Measurements from ENCODE around the gene MAGI2. TPM values are rescaled to one million over a fixed set of nuclear protein-coding genes. Genes with fewer than 3 reads are reported as not detected.
"Not testable (repeated sequence)": the region's sequence is repeated elsewhere in the genome, so short reads cannot be mapped to it uniquely, and the experiment has no call there.

Gene MAGI2
- total RNA-seq, 1 experiment from 2014 or later: 0.25 TPM

- intact Hi-C loops (cut with micrococcal nuclease; ENCODE audit: unreplicated experiment): no loop called here
- CTCF ChIA-PET: no interaction called here
- DNase-seq: no peak
- no peaks in the 10 kb centered on the region for H3K4me1 Mint-ChIP-seq (ENCODE audit: low read depth, unreplicated experiment)
- Histone ChIP-seq H3K36me3 (ENCODE audit: control insufficient read depth, insufficient read depth, low read length) (no peaks in the 10 kb centered on the region), H3K4me1 (no peaks in the 10 kb centered on the region), H3K4me3 (ENCODE audit: low read depth, low read length) (no peak overlapping the region), H3K27me3 (replicated peaks; ENCODE audit: control insufficient read depth, insufficient read depth, low read length) (no peaks in the 10 kb centered on the region), H3K9me3 (no peaks in the 10 kb centered on the region)
- TF ChIP-seq, protein P1, sequence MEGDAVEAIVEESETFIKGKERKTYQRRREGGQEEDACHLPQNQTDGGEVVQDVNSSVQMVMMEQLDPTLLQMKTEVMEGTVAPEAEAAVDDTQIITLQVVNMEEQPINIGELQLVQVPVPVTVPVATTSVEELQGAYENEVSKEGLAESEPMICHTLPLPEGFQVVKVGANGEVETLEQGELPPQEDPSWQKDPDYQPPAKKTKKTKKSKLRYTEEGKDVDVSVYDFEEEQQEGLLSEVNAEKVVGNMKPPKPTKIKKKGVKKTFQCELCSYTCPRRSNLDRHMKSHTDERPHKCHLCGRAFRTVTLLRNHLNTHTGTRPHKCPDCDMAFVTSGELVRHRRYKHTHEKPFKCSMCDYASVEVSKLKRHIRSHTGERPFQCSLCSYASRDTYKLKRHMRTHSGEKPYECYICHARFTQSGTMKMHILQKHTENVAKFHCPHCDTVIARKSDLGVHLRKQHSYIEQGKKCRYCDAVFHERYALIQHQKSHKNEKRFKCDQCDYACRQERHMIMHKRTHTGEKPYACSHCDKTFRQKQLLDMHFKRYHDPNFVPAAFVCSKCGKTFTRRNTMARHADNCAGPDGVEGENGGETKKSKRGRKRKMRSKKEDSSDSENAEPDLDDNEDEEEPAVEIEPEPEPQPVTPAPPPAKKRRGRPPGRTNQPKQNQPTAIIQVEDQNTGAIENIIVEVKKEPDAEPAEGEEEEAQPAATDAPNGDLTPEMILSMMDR (IDR thresholded peaks at IDR 0.05; ENCODE audit: insufficient read depth in 1 of 2, low read depth in 1 of 2, low read length in 1 of 2, severe bottlenecking in 1 of 2, unreplicated experiment in 1 of 2): no peak
- no peaks in the 10 kb centered on the region for H3K9me3 Mint-ChIP-seq (ENCODE audit: unreplicated experiment)
- no peaks in the 10 kb centered on the region for H3K36me3 Mint-ChIP-seq (ENCODE audit: insufficient read depth, unreplicated experiment)
- H3K27me3 Mint-ChIP-seq (ENCODE audit: insufficient read depth, unreplicated experiment): peaks cover 2% of the 10 kb centered on the region
- POLR2A ChIA-PET: no interaction called here
- H3K27ac Mint-ChIP-seq (ENCODE audit: unreplicated experiment): no peak overlapping the region
- no peak overlapping the region for H3K4me3 Mint-ChIP-seq (ENCODE audit: unreplicated experiment)
- BruUV-seq (replicated peaks): no TSS peak
Measured at GRCh38 chr7:78970440-78970916, 483.0 kb downstream of the MAGI2 start.

GRCh38 chr7:78968951-78969350 is 484.5 kb downstream of the MAGI2 start:
- Histone ChIP-seq H3K4me3 (ENCODE audit: low read depth, low read length) (no peak overlapping the region), H3K27me3 (replicated peaks; ENCODE audit: control insufficient read depth, insufficient read depth, low read length) (no peaks in the 10 kb centered on the region), H3K36me3 (ENCODE audit: control insufficient read depth, insufficient read depth, low read length) (no peaks in the 10 kb centered on the region), H3K4me1 (no peaks in the 10 kb centered on the region), H3K9me3 (no peaks in the 10 kb centered on the region)
- H3K27me3 Mint-ChIP-seq (ENCODE audit: insufficient read depth, unreplicated experiment): no peaks in the 10 kb centered on the region
- intact Hi-C loops (cut with micrococcal nuclease; ENCODE audit: unreplicated experiment): no loop called here
- H3K36me3 Mint-ChIP-seq (ENCODE audit: insufficient read depth, unreplicated experiment): no peaks in the 10 kb centered on the region
- DNase-seq: no peak
- no peak overlapping the region for H3K4me3 Mint-ChIP-seq (ENCODE audit: unreplicated experiment)
- no TSS peak for BruUV-seq (replicated peaks)
- POLR2A ChIA-PET: no interaction called here
- TF ChIP-seq, protein P1 (IDR thresholded peaks at IDR 0.05; ENCODE audit: insufficient read depth in 1 of 2, low read depth in 1 of 2, low read length in 1 of 2, severe bottlenecking in 1 of 2, unreplicated experiment in 1 of 2): no peak
- no peaks in the 10 kb centered on the region for H3K4me1 Mint-ChIP-seq (ENCODE audit: low read depth, unreplicated experiment)
- no peaks in the 10 kb centered on the region for H3K9me3 Mint-ChIP-seq (ENCODE audit: unreplicated experiment)
- H3K27ac Mint-ChIP-seq (ENCODE audit: unreplicated experiment): no peak overlapping the region
- CTCF ChIA-PET: interaction anchor here (0.6 kb wide), 1 partner anchor 872 kb away, joined by 3 read pairs; no protein-coding TSS in a partner anchor

GRCh38 chr7:78967561-78967960 is 485.9 kb downstream of the MAGI2 start:
- H3K36me3 ChIP-seq (ENCODE audit: control insufficient read depth, insufficient read depth, low read length); H3K4me1 Mint-ChIP-seq (ENCODE audit: low read depth, unreplicated experiment); H3K4me3 ChIP-seq (ENCODE audit: low read depth, low read length); H3K27me3 Mint-ChIP-seq (ENCODE audit: insufficient read depth, unreplicated experiment); H3K36me3 Mint-ChIP-seq (ENCODE audit: insufficient read depth, unreplicated experiment); intact Hi-C loops (cut with micrococcal nuclease; ENCODE audit: unreplicated experiment); H3K4me3 Mint-ChIP-seq (ENCODE audit: unreplicated experiment); H3K9me3 ChIP-seq; H3K27ac Mint-ChIP-seq (ENCODE audit: unreplicated experiment); DNase-seq; H3K27me3 ChIP-seq (replicated peaks; ENCODE audit: control insufficient read depth, insufficient read depth, low read length); CTCF ChIA-PET; POLR2A ChIA-PET; H3K9me3 Mint-ChIP-seq (ENCODE audit: unreplicated experiment); H3K4me1 ChIP-seq; BruUV-seq (replicated peaks): not testable (repeated sequence)

GRCh38 chr7:78967046-78967445 is 486.4 kb downstream of the MAGI2 start:
- intact Hi-C loops (cut with micrococcal nuclease; ENCODE audit: unreplicated experiment): no loop called here
- H3K27me3 ChIP-seq (replicated peaks; ENCODE audit: control insufficient read depth, insufficient read depth, low read length): no peaks in the 10 kb centered on the region
- CTCF ChIA-PET: no interaction called here
- H3K27ac Mint-ChIP-seq (ENCODE audit: unreplicated experiment): no peak overlapping the region
- POLR2A ChIA-PET: no interaction called here
- DNase-seq: no peak
- TF ChIP-seq, protein P1 (IDR thresholded peaks at IDR 0.05; ENCODE audit: insufficient read depth in 1 of 2, low read depth in 1 of 2, low read length in 1 of 2, severe bottlenecking in 1 of 2, unreplicated experiment in 1 of 2): no peak
- BruUV-seq (replicated peaks): no TSS peak
- no peaks in the 10 kb centered on the region for H3K4me1 Mint-ChIP-seq (ENCODE audit: low read depth, unreplicated experiment)
- no peaks in the 10 kb centered on the region for H3K4me1 ChIP-seq
- H3K9me3 Mint-ChIP-seq (ENCODE audit: unreplicated experiment): no peaks in the 10 kb centered on the region
- H3K4me3 ChIP-seq (ENCODE audit: low read depth, low read length): no peak overlapping the region
- H3K27me3 Mint-ChIP-seq (ENCODE audit: insufficient read depth, unreplicated experiment): no peaks in the 10 kb centered on the region
- no peaks in the 10 kb centered on the region for H3K9me3 ChIP-seq
- H3K36me3 ChIP-seq (ENCODE audit: control insufficient read depth, insufficient read depth, low read length): no peaks in the 10 kb centered on the region
- H3K36me3 Mint-ChIP-seq (ENCODE audit: insufficient read depth, unreplicated experiment): no peaks in the 10 kb centered on the region
- H3K4me3 Mint-ChIP-seq (ENCODE audit: unreplicated experiment): no peak overlapping the region
